HEK293 (cell line): ENCODE measurements around the gene GJA10.

Experiments
- CTCF ChIA-PET: fragments of 350-600 bp; formaldehyde crosslinking; extraction: SDS; loops from one replicate; lab custom pipeline; 2021; ENCODE audit warnings: antibody characterized with exemption; lab: Yijun Ruan, JAX
- POLR2A ChIA-PET: fragments of 300-600 bp; formaldehyde crosslinking; extraction: SDS; loops from one replicate; lab custom pipeline; 2020; ENCODE audit warnings: antibody characterized with exemption, inconsistent platforms; lab: Yijun Ruan, JAX
- H3K27ac ChIP-seq: fragments of 200-500 bp; sonication (Bioruptor generic); 2 replicates; pipeline ENCODE4 v1.5.1; 2014; ENCODE audit warnings: low read depth, low read length, control low read depth, inconsistent platforms; ENCODE audit errors: extremely low read depth
- H3K36me3 ChIP-seq, 2 experiments: fragments of 200-500 bp in 1 of 2; sonication (Bioruptor generic) in 1 of 2; 1 replicate in 1 of 2; 2 replicates in 1 of 2; pipeline ENCODE4 v1.5.1; 2014 to 2017; ENCODE audit warnings: inconsistent platforms in 2 of 2, low read length in 2 of 2; ENCODE audit not compliant: control insufficient read depth in 2 of 2, insufficient read depth in 1 of 2
- H3K4me1 ChIP-seq: fragments of 200-500 bp; sonication (Bioruptor generic); 2 replicates; pipeline ENCODE4 v1.5.1; 2014; ENCODE audit warnings: mild to moderate bottlenecking, low read length, inconsistent platforms; ENCODE audit not compliant: control insufficient read depth, insufficient read depth
- H3K4me3 ChIP-seq: 2 replicates; pipeline ENCODE4 v1.5.1; 2011; ENCODE audit warnings: low read depth, mild to moderate bottlenecking, control low read depth, low read length, moderate library complexity
- H3K9me3 ChIP-seq: fragments of 200-500 bp; sonication (Bioruptor generic); 2 replicates; pipeline ENCODE4 v1.5.1; 2014; ENCODE audit warnings: low read depth, low read length, inconsistent platforms; ENCODE audit not compliant: control insufficient read depth, insufficient read depth
- OVOL3 ChIP-seq: fragments of 450-650 bp; formaldehyde crosslinking; IDR thresholded peaks from 2 replicates; pipeline ENCODE4 v1.5.1; 2016; ENCODE audit warnings: missing biosample characterization, missing genetic modification characterization
- SCRT2 ChIP-seq: fragments of 450-650 bp; formaldehyde crosslinking; IDR thresholded peaks from 2 replicates; pipeline ENCODE4 v1.5.1; 2016; ENCODE audit warnings: missing biosample characterization, missing genetic modification characterization
- WT1 ChIP-seq: fragments of 450-650 bp; formaldehyde crosslinking; IDR thresholded peaks from 2 replicates; pipeline ENCODE4 v1.5.1; 2016; ENCODE audit warnings: missing biosample characterization, missing genetic modification characterization
- YY2 ChIP-seq: fragments of 450-650 bp; formaldehyde crosslinking; IDR thresholded peaks from 2 replicates; pipeline ENCODE4 v1.5.1; 2016; ENCODE audit warnings: missing biosample characterization, missing genetic modification characterization
- ZBTB1 ChIP-seq: fragments of 450-650 bp; formaldehyde crosslinking; IDR thresholded peaks from 2 replicates; pipeline ENCODE4 v1.5.1; 2016; ENCODE audit warnings: missing biosample characterization, missing genetic modification characterization
- ZBTB21 ChIP-seq: fragments of 450-650 bp; formaldehyde crosslinking; IDR thresholded peaks from 2 replicates; pipeline ENCODE4 v1.5.1; 2017; ENCODE audit warnings: missing biosample characterization, missing genetic modification characterization
- ZBTB8A ChIP-seq: fragments of 450-650 bp; formaldehyde crosslinking; IDR thresholded peaks from 2 replicates; pipeline ENCODE4 v1.5.1; 2016; ENCODE audit warnings: missing biosample characterization, missing genetic modification characterization
- ZNF221 ChIP-seq: fragments of 450-650 bp; formaldehyde crosslinking; IDR thresholded peaks from 2 replicates; pipeline ENCODE4 v1.5.1; 2017; ENCODE audit warnings: missing biosample characterization, missing genetic modification characterization, borderline replicate concordance
- ZNF354C ChIP-seq: fragments of 450-650 bp; formaldehyde crosslinking; IDR thresholded peaks from 2 replicates; pipeline ENCODE4 v1.5.1; 2016; ENCODE audit warnings: missing biosample characterization, missing genetic modification characterization, low read depth, borderline replicate concordance
- ZNF366 ChIP-seq: fragments of 450-650 bp; formaldehyde crosslinking; conservative IDR thresholded peaks from 2 replicates; pipeline ENCODE4 v1.5.1; 2016; ENCODE audit warnings: missing biosample characterization, missing genetic modification characterization
- ZNF571 ChIP-seq: fragments of 450-650 bp; formaldehyde crosslinking; IDR thresholded peaks from 2 replicates; pipeline ENCODE4 v1.5.0; 2017; ENCODE audit warnings: missing biosample characterization, missing genetic modification characterization
- ZNF629 ChIP-seq: fragments of 450-650 bp; formaldehyde crosslinking; IDR thresholded peaks from 2 replicates; pipeline ENCODE4 v1.5.1; 2017; ENCODE audit warnings: missing biosample characterization, missing genetic modification characterization
- ZNF777 ChIP-seq: fragments of 450-650 bp; formaldehyde crosslinking; IDR thresholded peaks from 2 replicates; pipeline ENCODE4 v1.5.1; 2017; ENCODE audit warnings: missing biosample characterization, missing genetic modification characterization, borderline replicate concordance
- TF ChIP-seq, protein P1 (sequence below): fragments of 450-650 bp; formaldehyde crosslinking; IDR thresholded peaks from 2 replicates; pipeline ENCODE4 v1.5.1; 2016; ENCODE audit warnings: missing biosample characterization, missing genetic modification characterization
- TF ChIP-seq, protein P2 (sequence below): fragments of 450-650 bp; formaldehyde crosslinking; IDR thresholded peaks from 2 replicates; pipeline ENCODE4 v1.5.1; 2016; ENCODE audit warnings: missing biosample characterization, missing genetic modification characterization
- TF ChIP-seq, protein P3 (sequence below): fragments of 450-650 bp; formaldehyde crosslinking; IDR thresholded peaks from 2 replicates; pipeline ENCODE4 v1.5.1; 2016; ENCODE audit warnings: missing biosample characterization, missing genetic modification characterization
- TF ChIP-seq, protein P4 (sequence below): fragments of 450-650 bp; formaldehyde crosslinking; IDR thresholded peaks from 2 replicates; pipeline ENCODE4 v1.5.1; 2016; ENCODE audit warnings: missing biosample characterization, missing genetic modification characterization, low read depth
- TF ChIP-seq, protein P5 (sequence below): fragments of 450-650 bp; formaldehyde crosslinking; IDR thresholded peaks from 2 replicates; pipeline ENCODE4 v1.5.1; 2016; ENCODE audit warnings: missing biosample characterization, missing genetic modification characterization
- TF ChIP-seq, protein P6 (sequence below): fragments of 450-650 bp; formaldehyde crosslinking; IDR thresholded peaks from 2 replicates; pipeline ENCODE4 v1.5.1; 2016; ENCODE audit warnings: missing biosample characterization, missing genetic modification characterization, low read depth

GJA10 gene

DNA sequence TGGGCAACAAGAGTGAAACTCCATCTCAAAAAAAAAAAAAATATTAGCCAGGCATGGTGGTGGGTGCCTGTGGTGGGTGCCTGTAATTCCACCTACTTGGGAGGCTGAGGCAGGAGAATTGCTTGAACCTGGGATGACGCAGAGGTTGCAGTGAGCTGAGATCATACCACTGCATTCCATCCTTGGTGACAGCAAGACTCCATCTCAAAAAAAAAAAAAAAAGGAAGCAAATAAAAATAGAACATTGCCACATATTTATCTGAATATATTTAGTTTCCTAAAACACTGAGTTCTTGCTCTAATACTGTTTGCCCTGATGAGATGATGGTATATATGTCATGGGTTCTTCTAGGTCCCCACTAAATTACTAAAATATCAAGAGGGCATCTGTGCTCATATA lies 36.2 kb upstream of the GJA10 start:
- no peaks in the 10 kb centered on the region for H3K4me1 ChIP-seq
- CTCF ChIA-PET, result no interaction called here

DNA sequence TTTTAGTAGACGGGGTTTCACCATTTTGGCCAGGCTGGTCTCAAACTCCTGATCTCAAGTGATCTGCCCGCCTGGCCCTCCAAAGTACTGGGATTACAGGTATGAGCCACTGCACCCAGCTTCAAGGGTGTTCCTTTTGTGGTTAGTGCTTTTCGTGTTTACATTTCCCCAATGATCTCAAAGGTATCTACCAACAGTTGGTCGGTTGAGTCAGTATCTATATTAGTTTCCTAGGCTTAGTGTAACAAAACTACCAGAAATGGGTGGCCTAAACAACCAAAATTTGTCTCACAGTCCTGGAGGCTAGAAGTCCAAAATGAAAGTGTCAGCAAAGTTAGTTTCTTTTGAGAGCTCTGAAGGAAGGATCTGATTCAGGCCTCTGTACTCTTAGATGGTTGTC lies 34.5 kb upstream of the GJA10 start:
- H3K4me3 ChIP-seq, result no peak overlapping the region
- no peak for TF ChIP-seq ZNF366
- TF ChIP-seq, protein P1, sequence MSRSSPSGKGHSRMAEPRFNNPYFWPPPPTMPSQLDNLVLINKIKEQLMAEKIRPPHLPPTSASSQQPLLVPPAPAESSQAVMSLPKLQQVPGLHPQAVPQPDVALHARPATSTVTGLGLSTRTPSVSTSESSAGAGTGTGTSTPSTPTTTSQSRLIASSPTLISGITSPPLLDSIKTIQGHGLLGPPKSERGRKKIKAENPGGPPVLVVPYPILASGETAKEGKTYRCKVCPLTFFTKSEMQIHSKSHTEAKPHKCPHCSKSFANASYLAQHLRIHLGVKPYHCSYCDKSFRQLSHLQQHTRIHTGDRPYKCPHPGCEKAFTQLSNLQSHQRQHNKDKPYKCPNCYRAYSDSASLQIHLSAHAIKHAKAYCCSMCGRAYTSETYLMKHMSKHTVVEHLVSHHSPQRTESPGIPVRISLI (tag by site-specific recombination), result no peak
- TF ChIP-seq, protein P2, sequence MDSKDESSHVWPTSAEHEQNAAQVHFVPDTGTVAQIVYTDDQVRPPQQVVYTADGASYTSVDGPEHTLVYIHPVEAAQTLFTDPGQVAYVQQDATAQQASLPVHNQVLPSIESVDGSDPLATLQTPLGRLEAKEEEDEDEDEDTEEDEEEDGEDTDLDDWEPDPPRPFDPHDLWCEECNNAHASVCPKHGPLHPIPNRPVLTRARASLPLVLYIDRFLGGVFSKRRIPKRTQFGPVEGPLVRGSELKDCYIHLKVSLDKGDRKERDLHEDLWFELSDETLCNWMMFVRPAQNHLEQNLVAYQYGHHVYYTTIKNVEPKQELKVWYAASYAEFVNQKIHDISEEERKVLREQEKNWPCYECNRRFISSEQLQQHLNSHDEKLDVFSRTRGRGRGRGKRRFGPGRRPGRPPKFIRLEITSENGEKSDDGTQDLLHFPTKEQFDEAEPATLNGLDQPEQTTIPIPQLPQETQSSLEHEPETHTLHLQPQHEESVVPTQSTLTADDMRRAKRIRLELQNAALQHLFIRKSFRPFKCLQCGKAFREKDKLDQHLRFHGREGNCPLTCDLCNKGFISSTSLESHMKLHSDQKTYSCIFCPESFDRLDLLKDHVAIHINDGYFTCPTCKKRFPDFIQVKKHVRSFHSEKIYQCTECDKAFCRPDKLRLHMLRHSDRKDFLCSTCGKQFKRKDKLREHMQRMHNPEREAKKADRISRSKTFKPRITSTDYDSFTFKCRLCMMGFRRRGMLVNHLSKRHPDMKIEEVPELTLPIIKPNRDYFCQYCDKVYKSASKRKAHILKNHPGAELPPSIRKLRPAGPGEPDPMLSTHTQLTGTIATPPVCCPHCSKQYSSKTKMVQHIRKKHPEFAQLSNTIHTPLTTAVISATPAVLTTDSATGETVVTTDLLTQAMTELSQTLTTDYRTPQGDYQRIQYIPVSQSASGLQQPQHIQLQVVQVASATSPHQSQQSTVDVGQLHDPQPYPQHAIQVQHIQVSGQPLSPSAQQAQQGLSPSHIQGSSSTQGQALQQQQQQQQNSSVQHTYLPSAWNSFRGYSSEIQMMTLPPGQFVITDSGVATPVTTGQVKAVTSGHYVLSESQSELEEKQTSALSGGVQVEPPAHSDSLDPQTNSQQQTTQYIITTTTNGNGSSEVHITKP (tag by site-specific recombination), result no peak
- no peak for TF ChIP-seq OVOL3 (tag by site-specific recombination)
- no peak for TF ChIP-seq YY2
- no peak for TF ChIP-seq ZNF629 (tag by site-specific recombination)
- no peak for TF ChIP-seq ZNF777 (tag by site-specific recombination)
- no peak for TF ChIP-seq ZNF354C (tag by site-specific recombination)
- no peak for TF ChIP-seq SCRT2 (tag by site-specific recombination)
- no peak for TF ChIP-seq WT1 (tag by site-specific recombination)
- TF ChIP-seq ZBTB21 (tag by site-specific recombination), result no peak
- no peak for TF ChIP-seq ZBTB8A
- CTCF ChIA-PET, result no interaction called here
- no peaks in the 10 kb centered on the region for H3K9me3 ChIP-seq
- POLR2A ChIA-PET, result no interaction called here
- H3K36me3 ChIP-seq, result peaks cover 78 to 95% of the 10 kb centered on the region in 2 experiments
- no peak overlapping the region for H3K27ac ChIP-seq
- H3K4me1 ChIP-seq, result no peaks in the 10 kb centered on the region

More for the DNA sequence above, 36.2 kb upstream of the GJA10 start:
- Histone ChIP-seq H3K36me3 (peaks cover 85 to 95% of the 10 kb centered on the region in 2 experiments), H3K27ac (no peak overlapping the region), H3K9me3 (no peaks in the 10 kb centered on the region), H3K4me3 (no peak overlapping the region)
- TF ChIP-seq, protein P3, sequence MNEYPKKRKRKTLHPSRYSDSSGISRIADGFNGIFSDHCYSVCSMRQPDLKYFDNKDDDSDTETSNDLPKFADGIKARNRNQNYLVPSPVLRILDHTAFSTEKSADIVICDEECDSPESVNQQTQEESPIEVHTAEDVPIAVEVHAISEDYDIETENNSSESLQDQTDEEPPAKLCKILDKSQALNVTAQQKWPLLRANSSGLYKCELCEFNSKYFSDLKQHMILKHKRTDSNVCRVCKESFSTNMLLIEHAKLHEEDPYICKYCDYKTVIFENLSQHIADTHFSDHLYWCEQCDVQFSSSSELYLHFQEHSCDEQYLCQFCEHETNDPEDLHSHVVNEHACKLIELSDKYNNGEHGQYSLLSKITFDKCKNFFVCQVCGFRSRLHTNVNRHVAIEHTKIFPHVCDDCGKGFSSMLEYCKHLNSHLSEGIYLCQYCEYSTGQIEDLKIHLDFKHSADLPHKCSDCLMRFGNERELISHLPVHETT (tag by site-specific recombination), result no peak
- no peak for TF ChIP-seq ZNF571
- TF ChIP-seq, protein P4, sequence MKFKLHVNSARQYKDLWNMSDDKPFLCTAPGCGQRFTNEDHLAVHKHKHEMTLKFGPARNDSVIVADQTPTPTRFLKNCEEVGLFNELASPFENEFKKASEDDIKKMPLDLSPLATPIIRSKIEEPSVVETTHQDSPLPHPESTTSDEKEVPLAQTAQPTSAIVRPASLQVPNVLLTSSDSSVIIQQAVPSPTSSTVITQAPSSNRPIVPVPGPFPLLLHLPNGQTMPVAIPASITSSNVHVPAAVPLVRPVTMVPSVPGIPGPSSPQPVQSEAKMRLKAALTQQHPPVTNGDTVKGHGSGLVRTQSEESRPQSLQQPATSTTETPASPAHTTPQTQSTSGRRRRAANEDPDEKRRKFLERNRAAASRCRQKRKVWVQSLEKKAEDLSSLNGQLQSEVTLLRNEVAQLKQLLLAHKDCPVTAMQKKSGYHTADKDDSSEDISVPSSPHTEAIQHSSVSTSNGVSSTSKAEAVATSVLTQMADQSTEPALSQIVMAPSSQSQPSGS (tag by site-specific recombination), result no peak
- no peak for TF ChIP-seq ZNF221 (tag by site-specific recombination)
- TF ChIP-seq ZBTB1 (tag by site-specific recombination), result no peak
- TF ChIP-seq, protein P5, sequence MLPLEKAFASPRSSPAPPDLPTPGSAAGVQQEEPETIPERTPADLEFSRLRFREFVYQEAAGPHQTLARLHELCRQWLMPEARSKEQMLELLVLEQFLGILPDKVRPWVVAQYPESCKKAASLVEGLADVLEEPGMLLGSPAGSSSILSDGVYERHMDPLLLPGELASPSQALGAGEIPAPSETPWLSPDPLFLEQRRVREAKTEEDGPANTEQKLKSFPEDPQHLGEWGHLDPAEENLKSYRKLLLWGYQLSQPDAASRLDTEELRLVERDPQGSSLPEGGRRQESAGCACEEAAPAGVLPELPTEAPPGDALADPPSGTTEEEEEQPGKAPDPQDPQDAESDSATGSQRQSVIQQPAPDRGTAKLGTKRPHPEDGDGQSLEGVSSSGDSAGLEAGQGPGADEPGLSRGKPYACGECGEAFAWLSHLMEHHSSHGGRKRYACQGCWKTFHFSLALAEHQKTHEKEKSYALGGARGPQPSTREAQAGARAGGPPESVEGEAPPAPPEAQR (tag by site-specific recombination), result no peak
- TF ChIP-seq, protein P6, sequence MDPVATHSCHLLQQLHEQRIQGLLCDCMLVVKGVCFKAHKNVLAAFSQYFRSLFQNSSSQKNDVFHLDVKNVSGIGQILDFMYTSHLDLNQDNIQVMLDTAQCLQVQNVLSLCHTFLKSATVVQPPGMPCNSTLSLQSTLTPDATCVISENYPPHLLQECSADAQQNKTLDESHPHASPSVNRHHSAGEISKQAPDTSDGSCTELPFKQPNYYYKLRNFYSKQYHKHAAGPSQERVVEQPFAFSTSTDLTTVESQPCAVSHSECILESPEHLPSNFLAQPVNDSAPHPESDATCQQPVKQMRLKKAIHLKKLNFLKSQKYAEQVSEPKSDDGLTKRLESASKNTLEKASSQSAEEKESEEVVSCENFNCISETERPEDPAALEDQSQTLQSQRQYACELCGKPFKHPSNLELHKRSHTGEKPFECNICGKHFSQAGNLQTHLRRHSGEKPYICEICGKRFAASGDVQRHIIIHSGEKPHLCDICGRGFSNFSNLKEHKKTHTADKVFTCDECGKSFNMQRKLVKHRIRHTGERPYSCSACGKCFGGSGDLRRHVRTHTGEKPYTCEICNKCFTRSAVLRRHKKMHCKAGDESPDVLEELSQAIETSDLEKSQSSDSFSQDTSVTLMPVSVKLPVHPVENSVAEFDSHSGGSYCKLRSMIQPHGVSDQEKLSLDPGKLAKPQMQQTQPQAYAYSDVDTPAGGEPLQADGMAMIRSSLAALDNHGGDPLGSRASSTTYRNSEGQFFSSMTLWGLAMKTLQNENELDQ (tag by site-specific recombination), result no peak
- POLR2A ChIA-PET, result interaction anchor here (0.6 to 1.6 kb wide), 2 partner anchors 11 to 30 kb away, joined by 3 to 7 read pairs; no protein-coding TSS in a partner anchor
